ENCODE results near the gene SPG7.

The SPG7 gene

DNA sequence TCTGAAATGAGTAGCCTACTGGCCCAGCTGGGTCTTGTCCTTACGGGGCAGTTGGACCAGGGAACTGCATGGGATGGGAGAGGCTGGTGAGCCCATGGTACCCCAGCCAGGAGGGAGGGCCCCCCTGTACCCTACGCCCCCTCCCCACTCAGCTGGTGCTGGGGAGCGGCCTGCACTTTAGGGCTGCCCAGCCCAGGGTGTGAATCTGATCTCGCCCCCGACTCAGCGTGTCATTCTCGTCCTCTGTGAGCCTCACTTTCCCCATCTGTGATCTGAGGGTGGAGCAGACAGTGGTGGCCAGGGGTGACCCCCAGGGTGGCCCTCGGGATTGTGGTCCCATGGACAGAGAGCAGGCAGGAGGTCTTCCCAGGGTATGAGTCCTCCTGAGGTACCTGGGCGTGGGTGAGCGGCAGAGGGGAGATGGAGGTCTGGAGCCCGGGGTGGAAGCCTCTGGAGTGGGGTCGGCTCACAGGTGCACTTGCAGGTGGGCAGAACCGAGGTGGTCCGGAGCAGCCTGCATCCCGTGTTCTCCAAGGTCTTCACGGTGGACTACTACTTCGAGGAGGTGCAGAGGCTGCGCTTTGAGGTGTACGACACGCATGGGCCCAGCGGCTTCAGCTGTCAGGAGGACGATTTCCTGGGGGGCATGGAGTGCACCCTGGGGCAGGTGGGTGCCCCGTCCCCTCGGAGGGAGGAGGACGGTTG is 69.0 kb downstream of the SPG7 start:
- Histone ChIP-seq H3K4me1 (ENCODE audit: control insufficient read depth, insufficient read depth, low read length) (peaks cover 42% of the 10 kb centered on the region), H3K27me3 (ENCODE audit: control insufficient read depth, insufficient read depth, low read length) (no peaks in the 10 kb centered on the region), H3K4me2 (ENCODE audit: low read length) (peak overlapping the region; percentile 88), H3K9ac (ENCODE audit: low read depth, low read length) (peak overlapping the region; percentile 95), H3K36me3 (ENCODE audit: insufficient read depth, low read length) (peaks cover 46% of the 10 kb centered on the region), H3K9me3 (replicated peaks; ENCODE audit: low read length) (no peaks in the 10 kb centered on the region), H3K4me3 (ENCODE audit: low read length) (peak overlapping the region; percentile 96)

GRCh38 chr16:89579351-89579750 is 71.1 kb downstream of the SPG7 start:
- Histone ChIP-seq H3K4me3 (ENCODE audit: low read length) (no peak overlapping the region), H3K4me2 (ENCODE audit: low read length) (no peak overlapping the region), H3K4me1 (ENCODE audit: control insufficient read depth, insufficient read depth, low read length) (peaks cover 47% of the 10 kb centered on the region), H3K9me3 (replicated peaks; ENCODE audit: low read length) (no peaks in the 10 kb centered on the region), H3K9ac (ENCODE audit: low read depth, low read length) (no peak overlapping the region), H3K27me3 (ENCODE audit: control insufficient read depth, insufficient read depth, low read length) (no peaks in the 10 kb centered on the region), H3K36me3 (ENCODE audit: insufficient read depth, low read length) (peaks cover 67% of the 10 kb centered on the region)

DNA sequence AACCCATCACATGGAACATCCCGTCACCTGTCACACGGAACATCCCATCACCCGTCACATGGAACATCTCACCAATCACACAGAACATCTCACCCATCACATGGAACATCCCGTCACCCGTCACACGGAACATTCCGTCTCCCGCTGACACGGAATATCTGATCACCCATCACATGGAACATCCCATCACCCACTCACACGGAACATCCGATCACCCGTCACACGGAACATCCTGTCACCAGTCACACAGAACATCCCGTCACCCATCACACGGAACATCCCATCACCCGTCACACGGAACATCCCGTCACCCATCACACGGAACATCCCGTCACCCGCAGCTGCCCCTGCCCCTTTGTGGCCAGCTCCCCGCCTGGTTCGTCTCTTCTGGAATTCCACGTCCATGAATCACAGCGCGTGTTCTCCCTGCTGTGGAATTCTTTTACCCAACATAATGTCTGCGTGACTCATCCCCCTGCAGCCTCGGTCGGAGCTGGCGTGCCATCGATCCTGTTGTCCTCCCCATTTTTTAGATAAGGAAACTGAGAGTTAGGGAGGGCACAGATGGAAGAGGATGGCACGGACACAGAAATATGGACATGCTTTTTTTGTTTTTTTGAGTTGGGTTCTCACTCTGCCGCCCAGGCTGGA is 73.0 kb downstream of the SPG7 start:
- Histone ChIP-seq H3K27me3 (ENCODE audit: control insufficient read depth, insufficient read depth, low read length) (no peaks in the 10 kb centered on the region), H3K36me3 (ENCODE audit: insufficient read depth, low read length) (peaks cover 80% of the 10 kb centered on the region), H3K9ac (ENCODE audit: low read depth, low read length) (peak overlapping the region; percentile 77), H3K4me1 (ENCODE audit: control insufficient read depth, insufficient read depth, low read length) (peaks cover 47% of the 10 kb centered on the region), H3K4me3 (ENCODE audit: low read length) (no peak overlapping the region), H3K4me2 (ENCODE audit: low read length) (peak overlapping the region; percentile 37), H3K9me3 (replicated peaks; ENCODE audit: low read length) (no peaks in the 10 kb centered on the region)

- peak overlapping the region; percentile 77 for H3K9ac ChIP-seq (ENCODE audit: low read depth, low read length)
- H3K9me3 ChIP-seq (replicated peaks; ENCODE audit: low read length): no peaks in the 10 kb centered on the region
- peak overlapping the region; percentile 37 for H3K4me2 ChIP-seq (ENCODE audit: low read length)
- peaks cover 50% of the 10 kb centered on the region for H3K4me1 ChIP-seq (ENCODE audit: control insufficient read depth, insufficient read depth, low read length)
- peak overlapping the region; percentile 27 for H3K4me3 ChIP-seq (ENCODE audit: low read length)
- peaks cover 83% of the 10 kb centered on the region for H3K36me3 ChIP-seq (ENCODE audit: insufficient read depth, low read length)
- H3K27me3 ChIP-seq (ENCODE audit: control insufficient read depth, insufficient read depth, low read length): no peaks in the 10 kb centered on the region
Observed at GRCh38 chr16:89581861-89582563, 73.8 kb downstream of the SPG7 start.

- H3K4me1 ChIP-seq (ENCODE audit: control insufficient read depth, insufficient read depth, low read length): peaks cover 43% of the 10 kb centered on the region
- peaks cover 80% of the 10 kb centered on the region for H3K36me3 ChIP-seq (ENCODE audit: insufficient read depth, low read length)
- H3K9ac ChIP-seq (ENCODE audit: low read depth, low read length): peak overlapping the region; percentile 77
- H3K9me3 ChIP-seq (replicated peaks; ENCODE audit: low read length): no peaks in the 10 kb centered on the region
- H3K4me3 ChIP-seq (ENCODE audit: low read length): no peak overlapping the region
- H3K27me3 ChIP-seq (ENCODE audit: control insufficient read depth, insufficient read depth, low read length): no peaks in the 10 kb centered on the region
- peak overlapping the region; percentile 14 for H3K4me2 ChIP-seq (ENCODE audit: low read length)
Observed at GRCh38 chr16:89582614-89583196, 74.5 kb downstream of the SPG7 start.

DNA sequence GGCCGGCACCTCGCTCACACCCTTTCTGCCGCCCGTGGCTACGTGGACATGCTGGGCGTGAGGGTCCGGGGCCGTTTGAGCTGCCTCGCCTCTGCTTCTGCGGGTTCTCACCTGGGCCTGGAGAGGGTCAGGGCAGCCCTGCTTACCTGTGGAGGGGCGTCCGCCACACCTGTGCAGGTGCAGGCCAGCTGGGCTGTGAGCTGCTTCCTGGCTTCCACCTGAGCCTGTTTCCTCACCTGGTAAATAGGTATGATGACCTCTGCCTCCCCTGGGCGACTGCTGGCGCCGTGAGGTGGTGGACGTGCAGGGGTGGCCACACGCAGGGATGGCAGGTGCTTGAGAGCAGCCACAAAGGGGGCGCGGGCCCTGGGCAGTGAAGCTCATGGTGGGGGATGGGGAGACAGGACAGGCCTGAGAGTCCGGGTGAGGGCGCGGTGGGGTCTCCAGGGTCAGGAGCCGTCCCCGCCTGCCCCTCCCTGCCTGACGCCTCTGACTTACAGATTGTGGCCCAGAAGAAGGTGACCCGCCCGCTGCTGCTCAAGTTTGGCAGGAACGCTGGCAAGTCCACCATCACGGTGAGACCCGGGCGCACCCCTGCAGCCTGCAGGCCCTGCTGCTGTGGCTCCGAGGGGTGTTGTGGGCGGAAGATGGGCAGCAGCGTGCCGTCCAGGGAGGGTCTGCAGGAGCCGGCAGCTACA is 75.1 kb downstream of the SPG7 start:
- Histone ChIP-seq H3K27me3 (ENCODE audit: control insufficient read depth, insufficient read depth, low read length) (no peaks in the 10 kb centered on the region), H3K4me2 (ENCODE audit: low read length) (no peak overlapping the region), H3K36me3 (ENCODE audit: insufficient read depth, low read length) (peaks cover 81% of the 10 kb centered on the region), H3K9me3 (replicated peaks; ENCODE audit: low read length) (no peaks in the 10 kb centered on the region), H3K9ac (ENCODE audit: low read depth, low read length) (peak overlapping the region; percentile 77), H3K4me1 (ENCODE audit: control insufficient read depth, insufficient read depth, low read length) (peaks cover 43% of the 10 kb centered on the region), H3K4me3 (ENCODE audit: low read length) (no peak overlapping the region)

- Histone ChIP-seq H3K9ac (ENCODE audit: low read depth, low read length) (no peak overlapping the region), H3K4me1 (ENCODE audit: control insufficient read depth, insufficient read depth, low read length) (peaks cover 43% of the 10 kb centered on the region), H3K9me3 (replicated peaks; ENCODE audit: low read length) (no peaks in the 10 kb centered on the region), H3K36me3 (ENCODE audit: insufficient read depth, low read length) (peaks cover 80% of the 10 kb centered on the region), H3K4me3 (ENCODE audit: low read length) (no peak overlapping the region), H3K4me2 (ENCODE audit: low read length) (no peak overlapping the region), H3K27me3 (ENCODE audit: control insufficient read depth, insufficient read depth, low read length) (no peaks in the 10 kb centered on the region)
Observed at GRCh38 chr16:89583895-89584644, 75.9 kb downstream of the SPG7 start.

DNA sequence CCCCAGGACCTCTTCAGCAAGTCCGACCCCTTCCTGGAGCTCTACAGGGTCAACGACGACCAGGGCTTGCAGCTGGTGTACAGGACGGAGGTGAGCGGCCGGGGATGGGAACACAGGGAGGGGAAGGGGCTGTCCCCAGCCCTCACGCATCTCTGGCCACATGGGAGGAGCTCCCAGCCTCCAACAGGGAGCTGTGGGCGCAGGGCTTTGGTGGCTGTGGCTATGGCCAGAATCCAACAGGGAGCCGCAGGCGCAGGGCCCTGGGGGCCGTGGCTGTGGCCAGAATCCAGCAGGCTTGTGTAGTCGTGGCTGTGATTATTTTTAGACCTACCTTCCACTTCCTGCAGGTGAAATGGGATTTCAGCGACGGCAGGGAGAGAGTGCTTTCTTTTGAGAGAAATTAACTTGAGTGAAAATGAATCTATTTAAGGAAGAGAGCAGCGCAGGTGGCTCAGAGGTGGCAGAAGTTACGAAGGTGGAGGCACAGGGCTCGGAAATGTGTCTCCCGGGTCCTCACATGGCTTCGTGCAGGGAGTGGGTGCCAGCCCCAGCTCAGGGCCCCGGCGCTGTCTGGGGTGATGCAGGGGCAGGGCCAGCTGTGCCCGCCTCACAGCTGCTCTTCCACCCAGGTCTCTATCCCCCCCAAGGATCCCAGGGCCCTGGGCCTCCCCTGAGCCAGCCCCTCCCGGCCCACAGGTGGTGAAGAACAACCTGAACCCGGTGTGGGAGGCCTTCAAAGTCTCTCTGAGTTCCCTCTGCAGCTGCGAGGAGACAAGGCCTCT is 76.8 kb downstream of the SPG7 start:
- H3K4me2 ChIP-seq (ENCODE audit: low read length): no peak overlapping the region
- no peak overlapping the region for H3K4me3 ChIP-seq (ENCODE audit: low read length)
- H3K36me3 ChIP-seq (ENCODE audit: insufficient read depth, low read length): peaks cover 80% of the 10 kb centered on the region
- peaks cover 43% of the 10 kb centered on the region for H3K4me1 ChIP-seq (ENCODE audit: control insufficient read depth, insufficient read depth, low read length)
- no peaks in the 10 kb centered on the region for H3K27me3 ChIP-seq (ENCODE audit: control insufficient read depth, insufficient read depth, low read length)
- peak overlapping the region; percentile 32 for H3K9ac ChIP-seq (ENCODE audit: low read depth, low read length)
- H3K9me3 ChIP-seq (replicated peaks; ENCODE audit: low read length): no peaks in the 10 kb centered on the region

- H3K36me3 ChIP-seq (ENCODE audit: insufficient read depth, low read length): peaks cover 74% of the 10 kb centered on the region
- H3K9me3 ChIP-seq (replicated peaks; ENCODE audit: low read length): no peaks in the 10 kb centered on the region
- no peak overlapping the region for H3K4me3 ChIP-seq (ENCODE audit: low read length)
- no peak overlapping the region for H3K4me2 ChIP-seq (ENCODE audit: low read length)
- H3K9ac ChIP-seq (ENCODE audit: low read depth, low read length): no peak overlapping the region
- H3K4me1 ChIP-seq (ENCODE audit: control insufficient read depth, insufficient read depth, low read length): peaks cover 37% of the 10 kb centered on the region
- no peaks in the 10 kb centered on the region for H3K27me3 ChIP-seq (ENCODE audit: control insufficient read depth, insufficient read depth, low read length)
Observed at GRCh38 chr16:89586218-89586617, 78.0 kb downstream of the SPG7 start.

DNA sequence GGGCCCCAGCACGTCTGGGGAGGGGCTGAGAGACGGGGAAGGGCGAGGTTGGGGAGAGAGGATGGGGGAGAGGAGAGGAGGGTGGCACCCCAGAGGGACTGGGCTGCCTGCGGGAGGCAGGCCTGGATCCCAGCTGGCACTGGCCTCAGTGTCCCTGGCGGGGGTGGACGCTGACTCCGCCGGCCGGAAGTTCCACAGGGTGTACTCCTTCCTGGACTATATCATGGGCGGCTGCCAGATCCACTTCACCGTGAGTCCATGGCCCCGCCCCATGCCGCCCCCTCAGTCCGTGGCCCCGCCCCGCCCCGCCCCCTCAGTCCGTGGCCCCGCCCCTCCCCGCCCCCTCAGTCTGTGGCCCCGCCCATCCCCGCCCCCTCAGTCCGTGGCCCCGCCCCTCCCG is 78.7 kb downstream of the SPG7 start:
- Histone ChIP-seq H3K4me2 (ENCODE audit: low read length) (no peak overlapping the region), H3K4me1 (ENCODE audit: control insufficient read depth, insufficient read depth, low read length) (peaks cover 32% of the 10 kb centered on the region), H3K9ac (ENCODE audit: low read depth, low read length) (peak overlapping the region; percentile 17), H3K27me3 (ENCODE audit: control insufficient read depth, insufficient read depth, low read length) (no peaks in the 10 kb centered on the region), H3K4me3 (ENCODE audit: low read length) (no peak overlapping the region), H3K9me3 (replicated peaks; ENCODE audit: low read length) (no peaks in the 10 kb centered on the region), H3K36me3 (ENCODE audit: insufficient read depth, low read length) (peaks cover 76% of the 10 kb centered on the region)
